WERI-Rb-1 (cell line): ENCODE results near the gene VPREB1.
"Not testable (repeated sequence)": the region's sequence is repeated elsewhere in the genome, so short reads cannot be mapped to it uniquely, and the experiment has no call there.

Source experiments
- DNase-seq: peaks from one replicate; pipeline ENCODE4 v3.0.0-alpha.2; 2020
- H3K27ac ChIP-seq: fragments of 250-450 bp; sonication (Bioruptor Pico); 2 replicates; pipeline ENCODE4 v1.5.1; 2020; ENCODE audit warnings: mild to moderate bottlenecking, moderate library complexity
- H3K27me3 ChIP-seq: fragments of 250-450 bp; sonication (Bioruptor Pico); 2 replicates; pipeline ENCODE4 v1.5.1; 2021; ENCODE audit warnings: mild to moderate bottlenecking, low read depth, moderate library complexity; ENCODE audit not compliant: insufficient read depth, severe bottlenecking
- H3K36me3 ChIP-seq: fragments of 250-450 bp; sonication (Bioruptor Pico); 2 replicates; pipeline ENCODE4 v1.5.1; 2020; ENCODE audit warnings: mild to moderate bottlenecking, moderate library complexity
- H3K4me3 ChIP-seq: 2 replicates; pipeline ENCODE4 v1.5.1; 2011; ENCODE audit warnings: low read depth, mild to moderate bottlenecking, control low read depth, low read length
- H3K9me3 ChIP-seq: fragments of 250-450 bp; sonication (Bioruptor Pico); 2 replicates; pipeline ENCODE4 v1.5.1; 2021; ENCODE audit warnings: mild to moderate bottlenecking, moderate library complexity; ENCODE audit not compliant: severe bottlenecking

Gene VPREB1

DNA sequence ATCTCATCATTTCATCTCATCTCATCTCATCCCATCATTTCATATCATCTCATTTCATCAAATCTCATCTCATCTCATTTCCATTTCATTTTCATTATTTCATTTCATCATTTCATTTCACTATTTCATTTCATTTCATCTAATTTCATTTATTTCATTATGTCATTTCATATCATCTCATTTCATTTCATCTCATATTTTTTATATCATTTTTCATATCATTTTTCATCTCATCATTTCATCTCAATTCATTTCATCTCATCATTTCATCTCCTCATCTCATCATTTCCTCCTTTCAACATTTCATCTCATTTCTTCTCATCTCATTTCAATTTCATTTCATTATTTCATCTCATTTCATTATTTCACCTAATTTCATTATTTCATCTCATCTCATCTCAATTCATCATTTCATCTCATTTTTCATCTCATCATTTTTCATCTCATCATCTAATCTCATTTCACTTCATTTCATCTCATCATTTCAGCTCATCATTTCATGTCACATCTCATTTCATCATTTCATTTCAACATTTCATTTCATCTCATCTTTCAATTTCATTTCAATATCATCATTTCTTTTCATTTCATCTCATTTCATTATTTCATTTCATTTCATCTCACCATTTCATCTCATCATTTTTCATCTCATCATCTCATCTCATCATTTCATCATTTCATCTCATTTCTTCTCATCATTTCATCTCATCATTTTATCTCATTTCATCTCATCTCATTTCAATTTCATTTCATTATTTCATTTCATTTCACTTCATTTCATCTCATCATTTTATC, 40.6 kb downstream of the VPREB1 start:
- not testable (repeated sequence) for DNase-seq, H3K36me3 ChIP-seq, H3K27me3 ChIP-seq, H3K27ac ChIP-seq, H3K9me3 ChIP-seq, H3K4me3 ChIP-seq

DNA sequence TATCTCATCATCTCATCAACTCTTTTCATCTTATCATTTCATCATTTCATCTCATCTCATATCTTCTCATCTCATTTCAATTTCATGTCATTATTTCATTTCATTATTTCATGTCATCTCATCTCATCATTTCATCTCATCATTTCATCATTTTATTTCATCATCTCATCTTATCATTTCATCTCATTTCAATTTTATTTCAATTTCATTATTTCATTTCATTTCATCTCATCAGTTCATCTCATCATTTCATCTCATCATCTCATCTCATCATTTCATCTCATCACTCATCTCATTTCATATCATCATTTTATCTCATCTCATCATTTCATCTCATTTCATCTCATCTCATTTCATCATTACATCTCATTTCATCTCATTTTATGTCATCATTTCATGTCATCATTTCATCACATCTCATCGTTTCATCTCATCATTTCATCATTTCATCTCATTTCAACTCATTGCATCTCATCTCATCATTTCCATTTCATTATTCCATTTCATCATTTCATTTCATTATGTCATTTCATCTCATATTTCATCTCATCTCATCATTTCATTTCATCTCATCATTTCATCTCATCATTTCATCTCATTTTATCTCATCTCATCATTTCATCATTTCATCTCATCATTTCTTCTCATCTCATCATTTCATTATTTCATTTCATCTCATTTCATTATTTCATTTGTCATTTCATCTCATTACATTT, 42.0 kb downstream of the VPREB1 start:
- H3K9me3 ChIP-seq, H3K27me3 ChIP-seq, H3K27ac ChIP-seq, DNase-seq, H3K36me3 ChIP-seq, H3K4me3 ChIP-seq: not testable (repeated sequence)

DNA sequence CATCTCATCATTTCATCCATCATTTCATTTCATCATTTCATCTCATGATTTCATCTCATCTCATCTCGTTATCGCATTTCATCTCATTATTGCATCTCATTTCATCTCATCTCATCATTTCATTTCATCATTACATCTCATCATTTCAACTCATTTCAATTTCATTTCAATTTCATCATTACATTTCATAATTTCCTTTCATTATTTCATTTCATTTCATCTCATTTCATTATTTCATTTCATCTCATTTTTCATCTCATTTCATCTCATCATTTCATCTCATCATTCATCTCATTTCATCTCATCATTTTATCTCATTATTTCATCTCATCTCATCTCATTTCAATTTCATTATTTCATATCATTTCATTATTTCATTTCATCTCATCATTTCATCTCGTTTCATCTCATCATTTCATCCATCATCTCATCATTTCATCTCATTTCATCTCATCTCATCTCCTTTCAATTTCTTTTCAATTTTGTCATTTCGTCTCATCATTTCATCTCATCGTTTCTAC, 42.6 kb downstream of the VPREB1 start:
- not testable (repeated sequence) for DNase-seq, H3K27me3 ChIP-seq, H3K27ac ChIP-seq, H3K4me3 ChIP-seq, H3K9me3 ChIP-seq, H3K36me3 ChIP-seq

DNA sequence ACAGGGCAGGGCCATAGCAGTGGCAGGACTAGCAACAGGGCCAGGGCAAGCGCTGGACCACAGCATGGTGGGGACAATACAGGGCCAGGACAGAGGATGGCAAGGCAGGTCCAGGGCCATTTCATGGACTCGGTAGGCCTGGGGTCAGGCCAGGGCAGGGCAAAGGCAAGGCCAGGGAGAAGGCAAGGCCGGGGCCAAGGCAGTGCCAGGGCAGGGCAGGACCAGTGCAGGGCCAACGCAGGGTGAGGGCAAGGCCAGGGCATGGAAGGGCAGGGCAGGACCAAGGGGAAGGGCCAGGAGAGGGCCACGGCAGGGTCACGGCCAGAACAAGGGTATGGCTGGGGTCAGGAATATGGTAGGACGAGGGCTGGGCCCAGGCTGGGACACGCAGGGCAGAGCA, 45.1 kb downstream of the VPREB1 start:
- not testable (repeated sequence) for H3K4me3 ChIP-seq, H3K9me3 ChIP-seq, H3K27ac ChIP-seq, DNase-seq, H3K36me3 ChIP-seq, H3K27me3 ChIP-seq

DNA sequence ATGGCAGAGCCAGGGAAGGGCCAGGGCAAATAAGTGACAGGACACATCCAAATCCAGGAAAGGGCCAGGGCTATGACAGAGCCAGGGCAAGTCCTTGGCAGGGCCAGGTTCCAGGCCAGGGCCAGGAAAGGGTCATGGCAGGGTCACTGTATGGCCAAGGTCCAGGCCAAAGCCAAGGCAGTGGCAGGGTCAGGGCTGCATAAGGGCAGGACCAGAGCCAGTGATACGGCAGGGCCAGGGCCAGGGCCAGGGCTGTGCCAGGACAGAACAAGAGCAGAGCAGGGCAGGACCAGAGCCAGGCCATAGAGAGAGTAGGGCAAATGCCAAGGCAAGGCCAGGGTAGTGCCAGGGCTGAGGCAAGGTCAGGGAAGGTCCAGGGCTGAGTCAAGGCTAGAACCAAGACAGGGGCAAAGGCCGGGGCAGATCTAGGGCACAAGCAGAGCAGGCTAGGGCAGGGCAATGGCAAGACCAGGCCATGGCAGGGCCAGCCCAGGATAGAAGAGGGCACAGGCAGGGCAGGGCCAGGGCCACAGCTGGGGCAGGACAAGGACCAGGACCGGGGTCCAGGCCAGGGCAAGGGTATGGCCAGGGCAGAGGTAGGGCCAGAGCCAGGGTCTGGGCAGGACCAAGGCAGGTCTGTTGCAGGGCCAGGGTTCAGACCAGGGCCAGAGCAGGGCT, 46.7 kb downstream of the VPREB1 start:
- not testable (repeated sequence) for H3K36me3 ChIP-seq, DNase-seq, H3K4me3 ChIP-seq, H3K27ac ChIP-seq, H3K27me3 ChIP-seq, H3K9me3 ChIP-seq

DNA sequence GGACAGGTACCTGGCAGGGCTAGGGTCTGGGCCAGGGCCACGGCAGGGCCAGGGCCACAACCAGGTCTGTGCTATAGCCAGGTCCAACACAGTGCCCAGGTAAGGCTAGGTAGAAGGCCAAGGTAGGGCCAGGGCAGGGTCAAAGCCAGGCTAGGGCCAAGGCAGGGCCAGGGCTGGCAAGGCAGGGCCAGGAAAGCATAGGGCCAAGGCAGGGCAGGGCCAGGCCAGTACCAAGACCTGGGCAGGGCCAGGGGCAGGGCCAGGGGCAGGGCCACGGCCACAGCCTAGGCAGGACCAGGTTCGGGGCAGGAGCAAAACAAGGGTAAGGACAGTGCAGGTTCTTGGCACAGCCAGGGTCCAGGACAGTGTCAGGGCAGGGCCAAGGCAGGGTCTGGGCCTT, 48.1 kb downstream of the VPREB1 start:
- not testable (repeated sequence) for H3K27ac ChIP-seq, H3K4me3 ChIP-seq, H3K9me3 ChIP-seq, H3K27me3 ChIP-seq, H3K36me3 ChIP-seq, DNase-seq

DNA sequence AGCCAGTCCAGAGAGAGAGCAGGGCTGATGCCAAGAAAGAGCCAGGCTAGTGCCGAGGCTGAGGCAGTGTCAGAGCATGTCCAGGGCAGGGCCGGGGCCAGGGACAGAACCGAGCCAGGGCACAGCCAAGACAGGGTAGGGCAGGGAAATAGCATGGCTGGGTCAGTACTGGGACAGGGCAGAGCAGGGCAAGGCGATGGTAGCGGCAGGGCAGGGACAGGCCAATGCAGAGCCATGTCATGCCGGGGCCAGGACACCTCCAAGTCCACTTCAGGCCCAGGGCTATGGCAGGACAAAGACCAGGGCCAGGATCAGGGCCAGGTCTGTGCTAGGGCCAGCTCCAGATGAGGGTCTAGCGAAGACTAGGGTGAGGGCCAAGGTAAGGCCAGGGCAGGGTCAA, 48.9 kb downstream of the VPREB1 start:
- H3K27ac ChIP-seq, H3K27me3 ChIP-seq, H3K4me3 ChIP-seq, H3K36me3 ChIP-seq, H3K9me3 ChIP-seq, DNase-seq: not testable (repeated sequence)

DNA sequence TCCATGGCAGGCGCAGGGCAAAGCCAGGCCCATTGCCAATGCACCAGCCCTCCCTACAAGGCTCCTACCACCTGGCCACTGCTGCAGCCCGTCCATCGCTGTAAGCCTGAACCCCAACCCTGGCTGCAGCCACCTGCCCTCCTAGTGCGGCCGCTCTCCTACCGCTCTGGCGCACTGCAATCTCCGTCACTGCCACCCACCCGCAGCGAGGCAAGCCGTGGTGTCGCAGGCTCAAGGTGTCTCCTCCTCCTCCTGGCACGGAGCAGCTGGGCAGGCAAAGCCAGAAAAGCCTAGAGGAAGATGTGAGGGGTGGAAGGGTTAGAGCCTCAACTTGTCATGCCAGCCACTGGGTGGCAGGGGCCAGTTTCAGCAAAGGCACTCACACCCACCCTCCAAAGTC, 50.1 kb downstream of the VPREB1 start:
- H3K36me3 ChIP-seq, H3K9me3 ChIP-seq, DNase-seq, H3K27me3 ChIP-seq, H3K4me3 ChIP-seq, H3K27ac ChIP-seq: not testable (repeated sequence)
